PC-3 (cell line): ENCODE data around the gene MYB. TPM values are rescaled to one million over a fixed set of nuclear protein-coding genes. Genes with fewer than 3 reads are reported as not detected.

ENCODE experiments used
- ATAC-seq: fragments of 200-7000 bp; cut with Tn5 transposase; 2 replicates; pipeline ENCODE4 v1.9.1; 2020; ENCODE audit warnings: mild to moderate bottlenecking, moderate library complexity
- BruUV-seq: library from RNA; stranded (reverse); fragments of 400-500 nt; replicated peaks from 2 replicates; lab custom pipeline; 2021; lab: Mats Ljungman, UMichigan
- CTCF ChIA-PET: fragments of 300-600 bp; sonication (Branson Sonifier 250); formaldehyde crosslinking; loops from one replicate; lab custom pipeline; 2022; ENCODE audit warnings: antibody characterized with exemption; lab: Charles Lee
- POLR2A ChIA-PET: fragments of 300-600 bp; sonication (Branson Sonifier 250); formaldehyde crosslinking; loops from one replicate; lab custom pipeline; 2022; ENCODE audit warnings: antibody characterized with exemption; ENCODE audit not compliant: unreplicated experiment; lab: Charles Lee
- DNase-seq: peaks from one replicate; pipeline ENCODE4 v3.0.0-alpha.2; 2015
- H2AFZ ChIP-seq: fragments of 300-600 bp; sonication (generic); 2 replicates; pipeline ENCODE4 v1.6.0; 2016; ENCODE audit warnings: antibody characterized with exemption, low read length
- H3F3A ChIP-seq: fragments of 300-600 bp; sonication (generic); one replicate; pipeline ENCODE4 v1.6.0; 2017; ENCODE audit warnings: antibody characterized with exemption, low read length, control low read depth, mild to moderate bottlenecking; ENCODE audit not compliant: unreplicated experiment
- H3K27ac ChIP-seq: fragments of 300-600 bp; sonication (generic); 2 replicates; pipeline ENCODE4 v1.5.1; 2016; ENCODE audit warnings: mild to moderate bottlenecking, low read length
- H3K27me3 ChIP-seq: fragments of 300-600 bp; sonication (generic); 2 replicates; pipeline ENCODE4 v1.6.1; 2016; ENCODE audit warnings: low read length, mixed read lengths
- H3K36me3 ChIP-seq: fragments of 300-600 bp; sonication (generic); 2 replicates; pipeline ENCODE4 v1.6.1; 2016; ENCODE audit warnings: low read depth, mixed run types, low read length, mixed read lengths
- H3K4me1 ChIP-seq: fragments of 300-600 bp; sonication (generic); 2 replicates; pipeline ENCODE4 v1.5.1; 2016; ENCODE audit warnings: low read length; ENCODE audit not compliant: insufficient read depth
- H3K4me2 ChIP-seq: fragments of 300-600 bp; sonication (generic); 2 replicates; pipeline ENCODE4 v1.6.0; 2016; ENCODE audit warnings: low read length
- H3K4me3 ChIP-seq: fragments of 300-600 bp; sonication (generic); 2 replicates; pipeline ENCODE4 v1.5.1; 2016; ENCODE audit warnings: mild to moderate bottlenecking, low read length, mixed read lengths
- H3K79me2 ChIP-seq: fragments of 300-600 bp; sonication (generic); 2 replicates; pipeline ENCODE4 v1.6.1; 2017; ENCODE audit warnings: low read length, mixed read lengths
- H3K9ac ChIP-seq: fragments of 300-600 bp; sonication (generic); 2 replicates; pipeline ENCODE4 v1.6.0; 2016; ENCODE audit warnings: mild to moderate bottlenecking, low read length
- H3K9me2 ChIP-seq: fragments of 300-600 bp; sonication (generic); replicated peaks from 2 replicates; pipeline ENCODE4 v1.6.1; 2016; ENCODE audit warnings: mixed run types, low read length, mixed read lengths
- H3K9me3 ChIP-seq: fragments of 300-600 bp; sonication (generic); 2 replicates; pipeline ENCODE4 v1.6.1; 2016; ENCODE audit warnings: low read length, mixed read lengths
- H4K20me1 ChIP-seq: fragments of 300-600 bp; sonication (generic); 2 replicates; pipeline ENCODE4 v1.6.1; 2016; ENCODE audit warnings: low read length, mixed read lengths
- CTCF ChIP-seq: fragments of 300-600 bp; sonication (generic); conservative IDR thresholded peaks from 2 replicates; pipeline ENCODE4 v1.5.1; 2017; ENCODE audit warnings: antibody characterized with exemption, low read depth, mild to moderate bottlenecking, low read length
- EZH2 ChIP-seq: fragments of 300-600 bp; sonication (generic); IDR thresholded peaks from one replicate; pipeline ENCODE4 v1.6.1; 2017; ENCODE audit warnings: antibody characterized with exemption, mild to moderate bottlenecking, low read length; ENCODE audit not compliant: unreplicated experiment
- EZH2phosphoT487 ChIP-seq: fragments of 300-600 bp; sonication (generic); IDR thresholded peaks from 2 replicates; pipeline ENCODE4 v1.6.1; 2018; ENCODE audit warnings: mild to moderate bottlenecking, antibody characterized with exemption, low read length, borderline replicate concordance
- intact Hi-C: fragments of 100-400 bp; cut with micrococcal nuclease; formaldehyde crosslinking; loops from 2 replicates; pipeline ENCODE4 v1.9.0; 2023
- total RNA-seq: library from RNA; depleted of rRNA; stranded (reverse); fragments of >200 nt; gene quantifications from 2 replicates; pipeline ENCODE4 v1.2.3, GENCODE V29; 2014

The MYB gene
- total RNA-seq, 1 experiment from 2014 or later = 4.4 TPM

- Histone ChIP-seq H3K36me3 (no peaks in the 10 kb centered on the region), H3K9me2 (no peaks in the 10 kb centered on the region), H3K27ac (no peak overlapping the region), H3K4me3 (no peak overlapping the region), H3K4me1 (no peaks in the 10 kb centered on the region), H4K20me1 (no peaks in the 10 kb centered on the region), H3K9ac (no peak overlapping the region), H3K79me2 (no peaks in the 10 kb centered on the region), H3F3A (no peaks in the 10 kb centered on the region), H2AFZ (no peak overlapping the region), H3K9me3 (no peaks in the 10 kb centered on the region), H3K4me2 (no peak overlapping the region), H3K27me3 (no peaks in the 10 kb centered on the region)
- BruUV-seq = no TSS peak
- intact Hi-C loops = no loop called here
- DNase-seq (no peak), ATAC-seq (no peak)
- POLR2A ChIA-PET = no interaction called here
- CTCF ChIA-PET = no interaction called here
- TF ChIP-seq EZH2 (no peak), CTCF (no peak), EZH2phosphoT487 (no peak)
Measured at GRCh38 chr6:135193221-135193620, 12.1 kb downstream of the MYB start.

DNA sequence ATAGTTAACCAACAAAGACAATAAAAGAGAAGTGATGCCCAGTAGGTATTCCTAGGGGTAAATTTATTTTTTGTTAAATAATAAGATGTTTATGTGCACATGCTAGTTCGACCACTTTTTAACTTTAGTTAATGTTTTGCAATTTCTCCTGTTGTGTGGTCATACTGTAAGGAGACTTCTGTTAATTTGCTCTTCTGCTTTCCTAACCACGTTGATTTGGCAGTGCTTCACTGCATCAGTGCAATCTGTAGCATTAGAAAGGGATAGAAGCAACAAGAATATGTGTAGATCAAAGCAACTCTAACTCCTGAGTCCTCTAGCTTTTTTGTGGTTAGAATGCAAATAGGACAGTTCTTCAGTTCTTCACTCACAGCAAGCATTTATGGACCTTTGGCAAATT lies 13.9 kb downstream of the MYB start:
- Histone ChIP-seq H3K9me3 (no peaks in the 10 kb centered on the region), H3K9ac (no peak overlapping the region), H2AFZ (no peak overlapping the region), H3K79me2 (no peaks in the 10 kb centered on the region), H3K27me3 (no peaks in the 10 kb centered on the region), H3K9me2 (no peaks in the 10 kb centered on the region), H3K36me3 (no peaks in the 10 kb centered on the region), H4K20me1 (no peaks in the 10 kb centered on the region), H3K4me2 (no peak overlapping the region), H3F3A (no peaks in the 10 kb centered on the region), H3K4me1 (no peaks in the 10 kb centered on the region), H3K27ac (no peak overlapping the region), H3K4me3 (no peak overlapping the region)
- BruUV-seq = no TSS peak
- no peak for ATAC-seq
- no peak for DNase-seq
- intact Hi-C loops = no loop called here
- ChIA-PET CTCF (no interaction called here), POLR2A (no interaction called here)
- TF ChIP-seq CTCF (no peak), EZH2phosphoT487 (no peak), EZH2 (no peak)

- H3K79me2 ChIP-seq = no peaks in the 10 kb centered on the region
- no peaks in the 10 kb centered on the region for H3K36me3 ChIP-seq
- H2AFZ ChIP-seq = no peak overlapping the region
- ATAC-seq (no peak), DNase-seq (no peak)
- no peaks in the 10 kb centered on the region for H3F3A ChIP-seq
- no peak overlapping the region for H3K4me2 ChIP-seq
- H3K9me2 ChIP-seq = no peaks in the 10 kb centered on the region
- no peaks in the 10 kb centered on the region for H3K9me3 ChIP-seq
- H3K4me3 ChIP-seq = no peak overlapping the region
- TF ChIP-seq EZH2 (no peak), CTCF (no peak), EZH2phosphoT487 (no peak)
- H3K4me1 ChIP-seq = no peaks in the 10 kb centered on the region
- H4K20me1 ChIP-seq = no peaks in the 10 kb centered on the region
- intact Hi-C loops = no loop called here
- ChIA-PET CTCF (no interaction called here), POLR2A (no interaction called here)
- H3K27ac ChIP-seq = no peak overlapping the region
- BruUV-seq = no TSS peak
- H3K9ac ChIP-seq = no peak overlapping the region
- no peaks in the 10 kb centered on the region for H3K27me3 ChIP-seq
Measured at GRCh38 chr6:135195522-135195921, 14.4 kb downstream of the MYB start.
